GM12878 (cell line): ENCODE data around the gene FOXK1. TPM values are rescaled to one million over a fixed set of nuclear protein-coding genes. Genes with fewer than 3 reads are reported as not detected.
A peak's percentile ranks its signal among the peaks of the same experiment; 100 is the strongest.

ENCODE experiments used
- ATF7 ChIP-seq: fragments of 450-650 bp; IDR thresholded peaks from 2 replicates; pipeline ENCODE4 v1.6.1; 2016; ENCODE audit warnings: low read depth, mild to moderate bottlenecking
- BCLAF1 ChIP-seq: fragments of 450-650 bp; IDR thresholded peaks from 2 replicates; pipeline ENCODE4 v1.6.1; 2017; ENCODE audit warnings: antibody characterized with exemption, mild to moderate bottlenecking, moderate library complexity
- BRCA1 ChIP-seq: IDR thresholded peaks from 2 replicates; pipeline ENCODE4 v1.6.1; 2011; ENCODE audit warnings: low read depth, low read length, improper control_type of control experiment
- CBFB ChIP-seq: IDR thresholded peaks from 2 replicates; pipeline ENCODE4 v1.6.1; 2016; ENCODE audit warnings: antibody characterized with exemption, low read depth
- CHD2 ChIP-seq: IDR thresholded peaks from 2 replicates; pipeline ENCODE4 v1.6.1; 2011; ENCODE audit warnings: low read depth, low read length, improper control_type of control experiment, borderline replicate concordance
- IKZF1 ChIP-seq: fragments of 450-650 bp; conservative IDR thresholded peaks from 2 replicates; pipeline ENCODE4 v1.6.1; 2017; ENCODE audit warnings: antibody characterized with exemption, mild to moderate bottlenecking
- IRF3 ChIP-seq: fragments of 450-650 bp; IDR thresholded peaks from 2 replicates; pipeline ENCODE4 v1.6.1; 2014; ENCODE audit warnings: mild to moderate bottlenecking
- MTA3 ChIP-seq: IDR thresholded peaks from 2 replicates; pipeline ENCODE4 v1.6.1; 2012; ENCODE audit warnings: low read length, inconsistent platforms, borderline replicate concordance
- NFYB ChIP-seq: IDR thresholded peaks from 2 replicates; pipeline ENCODE4 v1.6.1; 2011; ENCODE audit warnings: low read depth, mild to moderate bottlenecking, low read length, improper control_type of control experiment, moderate library complexity; ENCODE audit not compliant: insufficient read depth
- PBX3 ChIP-seq: IDR thresholded peaks from 2 replicates; pipeline ENCODE4 v1.6.1; 2011; ENCODE audit warnings: mild to moderate bottlenecking, low read depth, low read length, moderate library complexity; ENCODE audit not compliant: insufficient replicate concordance
- POLR2AphosphoS5 ChIP-seq: IDR thresholded peaks from 2 replicates; pipeline ENCODE4 v1.6.1; 2011; ENCODE audit warnings: mild to moderate bottlenecking, low read length, inconsistent platforms
- PRDM15 ChIP-seq: fragments of 450-650 bp; formaldehyde crosslinking; IDR thresholded peaks from 2 replicates; pipeline ENCODE4 v1.4.0; 2020; ENCODE audit warnings: mild to moderate bottlenecking, moderate library complexity
- RELA ChIP-seq: fragments of 450-650 bp; IDR thresholded peaks from 2 replicates; pipeline ENCODE4 v1.8.0; 2014; ENCODE audit warnings: borderline replicate concordance; ENCODE audit not compliant: partially characterized antibody
- RUNX3 ChIP-seq: IDR thresholded peaks from 2 replicates; pipeline ENCODE4 v1.6.1; 2012; ENCODE audit warnings: low read length, inconsistent platforms
- SIN3A ChIP-seq: IDR thresholded peaks from 2 replicates; pipeline ENCODE4 v1.6.1; 2012; ENCODE audit warnings: low read depth, low read length, improper control_type of control experiment
- STAT3 ChIP-seq: IDR thresholded peaks from 2 replicates; pipeline ENCODE4 v1.6.1; 2011; ENCODE audit warnings: low read depth, low read length, improper control_type of control experiment
- ZBTB4 ChIP-seq: fragments of 450-650 bp; formaldehyde crosslinking; IDR thresholded peaks from 2 replicates; pipeline ENCODE4 v1.4.0; 2022; ENCODE audit warnings: mild to moderate bottlenecking, moderate library complexity
- polyA plus RNA-seq, 11 experiments: library from polyadenylated mRNA; depleted of rRNA in 4 of 11; unstranded in 6 of 11; stranded (reverse) in 5 of 11; fragments of >200 nt; fragmentation: Nextera tagmentation in 4 of 11; fragmentation: Illumina TruSeq in 1 of 11; extraction: Ambion mirVana in 4 of 11; extraction: Trizol in 1 of 11; gene quantifications; 1 replicate in 1 of 11; 2 replicates in 10 of 11; pipeline versions ENCODE4 v1.2.1 to v1.2.3, GENCODE V29; 2011 to 2016; ENCODE audit warnings: inconsistent platforms in 2 of 11, missing spikeins in 2 of 11, low read depth in 1 of 11
- total RNA-seq, 4 experiments: library from RNA; depleted of rRNA in 3 of 4; stranded (reverse); fragments of >200 nt in 3 of 4; fragmentation: Illumina TruSeq in 1 of 4; extraction: Trizol in 1 of 4; gene quantifications; 2 replicates each; pipeline versions ENCODE4 v1.2.1 to v1.2.3, GENCODE V29; 2013 to 2021

The FOXK1 gene
- total and polyA plus RNA-seq, 10 of the 15 experiments (the other 5 are each of a cell fraction or from before 2014, with no cell fraction given): 0.24 to 31.8 (median 4.5) TPM

GRCh38 chr7:4774658-4775249, 92.7 kb downstream of the FOXK1 start (continued):
- TF ChIP-seq BCLAF1 (no peak), CHD2 (peak; percentile 89), BRCA1 (peak; percentile 60; the same call in 1 of the 2 replicates), STAT3 (no peak), PBX3 (no peak), NFYB (no peak), RUNX3 (0 out of 2 replicates have a peak, but pooled peaks have one; percentile 16), POLR2AphosphoS5 (peak; percentile 14; the same call in 1 of the 2 replicates), ATF7 (no peak), IKZF1 (no peak), MTA3 (peak; percentile 40; the same call in 1 of the 2 replicates), SIN3A (no peak), RELA (no peak), ZBTB4 (CRISPR knock-in tag) (no peak), CBFB (no peak), PRDM15 (CRISPR knock-in tag) (no peak), IRF3 (no peak)
